Subcutaneous abdominal adipose tissue (tissue), 5 donors: Measurements from ENCODE around the gene STK39.
A peak's percentile ranks its signal among the peaks of the same experiment; 100 is the strongest.

ENCODE experiments used
- H3K27ac ChIP-seq: one replicate; pipeline ENCODE4 v1.7.0; 2013; ENCODE audit warnings: low read depth, mild to moderate bottlenecking, inconsistent platforms, low read length, moderate library complexity
- H3K27me3 ChIP-seq, 5 donors: one replicate each; pipeline ENCODE4 v1.7.0; 2013; ENCODE audit warnings: low read length in 5 of 5, inconsistent platforms in 1 of 5; ENCODE audit not compliant: control insufficient read depth in 5 of 5, insufficient read depth in 4 of 5
- H3K36me3 ChIP-seq, 5 donors: one replicate each; pipeline ENCODE4 v1.7.0; 2013; ENCODE audit warnings: low read length in 5 of 5; ENCODE audit not compliant: control insufficient read depth in 5 of 5, insufficient read depth in 5 of 5
- H3K4me1 ChIP-seq, 5 donors: one replicate each; pipeline ENCODE4 v1.7.0; 2013; ENCODE audit warnings: low read length in 5 of 5, mild to moderate bottlenecking in 3 of 5, moderate library complexity in 1 of 5; ENCODE audit not compliant: control insufficient read depth in 5 of 5, insufficient read depth in 5 of 5
- H3K4me3 ChIP-seq, 5 donors: one replicate each; pipeline ENCODE4 v1.7.0; 2013; ENCODE audit warnings: low read length in 5 of 5, low read depth in 1 of 5
- H3K9ac ChIP-seq, 5 donors: one replicate each; pipeline ENCODE4 v1.7.0; 2013; ENCODE audit warnings: low read length in 5 of 5, mild to moderate bottlenecking in 4 of 5, moderate library complexity in 3 of 5
- H3K9me3 ChIP-seq, 5 donors: one replicate each; pipeline ENCODE4 v1.7.0; 2013; ENCODE audit warnings: low read length in 5 of 5; ENCODE audit not compliant: control insufficient read depth in 5 of 5
- donor health status: healthy.
- donor health status: healthy.
- donor health status: healthy.
- donor health status: healthy.
- donor health status: healthy.

The STK39 gene

GRCh38 chr2:168211664-168212163 lies 35.7 kb downstream of the STK39 start:
- Histone ChIP-seq H3K9ac (no peak overlapping the region), H3K27ac (no peak overlapping the region), H3K4me3 (no peak overlapping the region), H3K9me3 (no peaks in the 10 kb centered on the region), H3K36me3 (no peaks in the 10 kb centered on the region), H3K27me3 (no peaks in the 10 kb centered on the region), H3K4me1 (peaks cover 0 to 13% (median 9%) of the 10 kb centered on the region in 5 donors)

- Histone ChIP-seq H3K4me1 (peaks cover 0 to 13% (median 9%) of the 10 kb centered on the region in 5 donors), H3K27me3 (no peaks in the 10 kb centered on the region), H3K4me3 (peak overlapping the region in 4 of 5 donors; percentile 20 to 45 (median 32)), H3K27ac (no peak overlapping the region), H3K36me3 (no peaks in the 10 kb centered on the region), H3K9me3 (no peaks in the 10 kb centered on the region), H3K9ac (peak overlapping the region in 1 of 5 donors; percentile 36)
Measured at GRCh38 chr2:168210895-168211570, 36.4 kb downstream of the STK39 start.

GRCh38 chr2:168210216-168210894 lies 37.0 kb downstream of the STK39 start:
- H3K27ac ChIP-seq: no peak overlapping the region
- peak overlapping the region in 3 of 5 donors; percentile 20 to 45 (median 21) for H3K4me3 ChIP-seq
- no peaks in the 10 kb centered on the region for H3K9me3 ChIP-seq
- no peaks in the 10 kb centered on the region for H3K36me3 ChIP-seq
- peaks cover 0 to 10% (median 9%) of the 10 kb centered on the region in 5 donors for H3K4me1 ChIP-seq
- H3K27me3 ChIP-seq: no peaks in the 10 kb centered on the region
- H3K9ac ChIP-seq: no peak overlapping the region

GRCh38 chr2:168208652-168209051 lies 38.7 kb downstream of the STK39 start:
- Histone ChIP-seq H3K36me3 (no peaks in the 10 kb centered on the region), H3K27ac (no peak overlapping the region), H3K9me3 (no peaks in the 10 kb centered on the region), H3K9ac (no peak overlapping the region), H3K4me1 (peaks cover 0 to 10% (median 8%) of the 10 kb centered on the region in 5 donors), H3K27me3 (no peaks in the 10 kb centered on the region), H3K4me3 (no peak overlapping the region)

GRCh38 chr2:168207851-168208250 lies 39.5 kb downstream of the STK39 start:
- no peaks in the 10 kb centered on the region for H3K27me3 ChIP-seq
- H3K4me1 ChIP-seq: peaks cover 0 to 10% (median 8%) of the 10 kb centered on the region in 5 donors
- H3K27ac ChIP-seq: no peak overlapping the region
- H3K4me3 ChIP-seq: no peak overlapping the region
- H3K9ac ChIP-seq: no peak overlapping the region
- no peaks in the 10 kb centered on the region for H3K36me3 ChIP-seq
- H3K9me3 ChIP-seq: no peaks in the 10 kb centered on the region

- H3K9ac ChIP-seq: no peak overlapping the region
- H3K27ac ChIP-seq: no peak overlapping the region
- no peaks in the 10 kb centered on the region for H3K27me3 ChIP-seq
- no peak overlapping the region for H3K4me3 ChIP-seq
- H3K9me3 ChIP-seq: no peaks in the 10 kb centered on the region
- H3K4me1 ChIP-seq: peaks cover 0 to under 1% (median 0%) of the 10 kb centered on the region in 5 donors
- H3K36me3 ChIP-seq: no peaks in the 10 kb centered on the region
Measured at GRCh38 chr2:168203762-168204693, 43.4 kb downstream of the STK39 start.

- Histone ChIP-seq H3K9me3 (no peaks in the 10 kb centered on the region), H3K27ac (no peak overlapping the region), H3K4me3 (no peak overlapping the region), H3K4me1 (peaks cover 0 to 9% (median 0%) of the 10 kb centered on the region in 5 donors), H3K9ac (no peak overlapping the region), H3K36me3 (no peaks in the 10 kb centered on the region), H3K27me3 (no peaks in the 10 kb centered on the region)
Measured at GRCh38 chr2:168201584-168202116, 45.7 kb downstream of the STK39 start.

- Histone ChIP-seq H3K9ac (no peak overlapping the region), H3K27ac (no peak overlapping the region), H3K9me3 (no peaks in the 10 kb centered on the region), H3K4me3 (no peak overlapping the region), H3K36me3 (no peaks in the 10 kb centered on the region), H3K4me1 (peaks cover 0 to 9% (median 0%) of the 10 kb centered on the region in 5 donors), H3K27me3 (no peaks in the 10 kb centered on the region)
Measured at GRCh38 chr2:168200930-168201583, 46.3 kb downstream of the STK39 start.

- Histone ChIP-seq H3K4me1 (peaks cover 0 to 9% (median 0%) of the 10 kb centered on the region in 5 donors), H3K27ac (peak overlapping the region; percentile 54), H3K9me3 (no peaks in the 10 kb centered on the region), H3K27me3 (no peaks in the 10 kb centered on the region), H3K4me3 (no peak overlapping the region), H3K36me3 (no peaks in the 10 kb centered on the region), H3K9ac (no peak overlapping the region)
Measured at GRCh38 chr2:168198476-168199207, 48.8 kb downstream of the STK39 start.
